Neural progenitor cell (in vitro differentiated cells): ENCODE data around the gene UFL1. TPM values are rescaled to one million over a fixed set of nuclear protein-coding genes. Genes with fewer than 3 reads are reported as not detected.

Source experiments
- DNase-seq: peaks from one replicate; pipeline ENCODE4 v3.0.0-alpha.2; 2016; ENCODE audit warnings: low spot score
- H2AFZ ChIP-seq: fragments of 200-600 bp; sonication (generic); replicated peaks from 2 replicates; pipeline ENCODE4 v1.6.1; 2016; ENCODE audit warnings: antibody characterized with exemption
- H3F3A ChIP-seq: fragments of 200-600 bp; sonication (generic); 2 replicates; pipeline ENCODE4 v1.6.1; 2016; ENCODE audit warnings: antibody characterized with exemption, low read depth
- H3K27ac ChIP-seq: fragments of 200-600 bp; sonication (generic); 2 replicates; pipeline ENCODE4 v1.5.1; 2016; ENCODE audit warnings: mild to moderate bottlenecking
- H3K27me3 ChIP-seq: fragments of 200-600 bp; sonication (generic); 2 replicates; pipeline ENCODE4 v1.6.1; 2016; ENCODE audit warnings: mild to moderate bottlenecking, moderate library complexity
- H3K36me3 ChIP-seq: fragments of 200-600 bp; sonication (generic); 2 replicates; pipeline ENCODE4 v1.5.1; 2016
- H3K4me1 ChIP-seq: fragments of 200-600 bp; sonication (generic); 2 replicates; pipeline ENCODE4 v1.6.1; 2016; ENCODE audit warnings: mixed run types
- H3K4me2 ChIP-seq: fragments of 200-600 bp; sonication (generic); 2 replicates; pipeline ENCODE4 v1.6.1; 2016
- H3K4me3 ChIP-seq: fragments of 200-600 bp; sonication (generic); 2 replicates; pipeline ENCODE4 v1.5.1; 2016
- H3K79me2 ChIP-seq: fragments of 200-600 bp; sonication (generic); 2 replicates; pipeline ENCODE4 v1.6.1; 2016; ENCODE audit warnings: low read depth
- H3K9ac ChIP-seq: fragments of 200-600 bp; sonication (generic); 2 replicates; pipeline ENCODE4 v1.6.1; 2016
- H3K9me3 ChIP-seq: fragments of 200-600 bp; sonication (generic); 2 replicates; pipeline ENCODE4 v1.5.1; 2016; ENCODE audit warnings: low read depth
- H4K20me1 ChIP-seq: fragments of 200-600 bp; sonication (generic); 2 replicates; pipeline ENCODE4 v1.6.1; 2016; ENCODE audit warnings: low read depth
- H3K27ac Mint-ChIP-seq: 3 replicates; pipeline ENCODE4 v1.8.0; 2021; ENCODE audit warnings: mixed read lengths
- H3K27me3 Mint-ChIP-seq: 2 replicates; pipeline ENCODE4 v1.8.0; 2022; ENCODE audit warnings: low read depth, mild to moderate bottlenecking, inconsistent platforms, moderate library complexity, mixed read lengths; ENCODE audit not compliant: insufficient read depth
- H3K36me3 Mint-ChIP-seq: 3 replicates; pipeline ENCODE4 v1.8.0; 2021; ENCODE audit warnings: mixed read lengths
- H3K4me1 Mint-ChIP-seq: 3 replicates; pipeline ENCODE4 v1.8.0; 2021; ENCODE audit warnings: mixed read lengths
- H3K4me3 Mint-ChIP-seq: 3 replicates; pipeline ENCODE4 v1.8.0; 2021; ENCODE audit warnings: mild to moderate bottlenecking, moderate library complexity, mixed read lengths
- H3K9me3 Mint-ChIP-seq: 3 replicates; pipeline ENCODE4 v1.8.0; 2020; ENCODE audit warnings: mixed read lengths
- CTCF ChIP-seq: fragments of 200-600 bp; sonication (generic); IDR thresholded peaks from 2 replicates; pipeline ENCODE4 v1.5.1; 2017; ENCODE audit warnings: antibody characterized with exemption, mild to moderate bottlenecking
- EZH2 ChIP-seq: fragments of 200-600 bp; sonication (generic); IDR thresholded peaks from 2 replicates; pipeline ENCODE4 v1.6.1; 2017; ENCODE audit warnings: antibody characterized with exemption, mild to moderate bottlenecking, moderate library complexity
- EZH2phosphoT487 ChIP-seq: fragments of 200-600 bp; sonication (generic); IDR thresholded peaks from 2 replicates; pipeline ENCODE4 v1.6.1; 2017; ENCODE audit warnings: antibody characterized with exemption
- total RNA-seq: library from RNA; depleted of rRNA; stranded (reverse); fragments of >200 nt; gene quantifications from 2 replicates; pipeline ENCODE4 v1.2.3, GENCODE V29; 2015; ENCODE audit warnings: low replicate concordance

The UFL1 gene
- total RNA-seq, 1 donor from 2014 or later = 38.2 TPM

GRCh38 chr6:96582436-96582835 lies 60.8 kb downstream of the UFL1 start:
- Mint-ChIP-seq H3K36me3 (no peaks in the 10 kb centered on the region), H3K9me3 (no peaks in the 10 kb centered on the region), H3K27ac (no peak overlapping the region), H3K4me1 (no peaks in the 10 kb centered on the region), H3K27me3 (no peaks in the 10 kb centered on the region), H3K4me3 (no peak overlapping the region)
- no peaks in the 10 kb centered on the region for H3K79me2 ChIP-seq
- TF ChIP-seq EZH2 (no peak), CTCF (no peak), EZH2phosphoT487 (no peak)
- no peak overlapping the region for H3K9ac ChIP-seq
- no peak for DNase-seq
- H3K9me3 ChIP-seq = no peaks in the 10 kb centered on the region
- no peak overlapping the region for H3K27ac ChIP-seq
- no peak overlapping the region for H2AFZ ChIP-seq
- H3K27me3 ChIP-seq = no peaks in the 10 kb centered on the region
- no peaks in the 10 kb centered on the region for H3K4me1 ChIP-seq
- H3F3A ChIP-seq = no peaks in the 10 kb centered on the region
- H3K4me3 ChIP-seq = no peak overlapping the region
- H3K36me3 ChIP-seq = no peaks in the 10 kb centered on the region
- H3K4me2 ChIP-seq = no peak overlapping the region
- no peaks in the 10 kb centered on the region for H4K20me1 ChIP-seq

GRCh38 chr6:96604420-96604819 lies 82.8 kb downstream of the UFL1 start:
- Mint-ChIP-seq H3K27me3 (peaks cover 2% of the 10 kb centered on the region), H3K27ac (no peak overlapping the region)
- TF ChIP-seq EZH2phosphoT487 (no peak), EZH2 (no peak), CTCF (no peak)

More at GRCh38 chr6:96604420-96604819, 82.8 kb downstream of the UFL1 start:
- H3K36me3 Mint-ChIP-seq = no peaks in the 10 kb centered on the region
- Histone ChIP-seq H3F3A (no peaks in the 10 kb centered on the region), H2AFZ (no peak overlapping the region), H4K20me1 (no peaks in the 10 kb centered on the region), H3K79me2 (no peaks in the 10 kb centered on the region), H3K4me2 (no peak overlapping the region), H3K27me3 (no peaks in the 10 kb centered on the region), H3K4me1 (no peaks in the 10 kb centered on the region), H3K9me3 (no peaks in the 10 kb centered on the region), H3K9ac (no peak overlapping the region), H3K4me3 (no peak overlapping the region), H3K27ac (no peak overlapping the region), H3K36me3 (no peaks in the 10 kb centered on the region)
- DNase-seq = no peak
- H3K9me3 Mint-ChIP-seq = no peaks in the 10 kb centered on the region
- peaks cover 2% of the 10 kb centered on the region for H3K4me1 Mint-ChIP-seq
- H3K4me3 Mint-ChIP-seq = no peak overlapping the region

Other genes with a start within 250 kb of the UFL1 start
- not detected in 2 replicates for gene FHL5, start 41.3 kb downstream of the UFL1 start, total RNA-seq